H1 (cell line): Measurements from ENCODE around the gene SUSD1. TPM values are rescaled to one million over a fixed set of nuclear protein-coding genes. Genes with fewer than 3 reads are reported as not detected.

Experiments
- CTCF ChIA-PET: fragments of 300-600 bp; sonication (Branson Sonifier 250); formaldehyde crosslinking; loops from one replicate; lab custom pipeline; 2021; ENCODE audit not compliant: partially characterized antibody; lab: Charles Lee
- POLR2A ChIA-PET: fragments of 300-600 bp; sonication (Branson Sonifier 250); formaldehyde crosslinking; loops from one replicate; lab custom pipeline; 2021; ENCODE audit warnings: inconsistent platforms; ENCODE audit not compliant: partially characterized antibody; lab: Charles Lee
- DNase-seq, 2 experiments: peaks; one replicate each; pipeline versions ENCODE4 v3.0.0 to v3.0.0-alpha.2; 2010 to 2022; ENCODE audit warnings: low spot score in 2 of 2, low read depth in 1 of 2, mixed read lengths in 1 of 2
- FAIRE-seq: peaks from 2 replicates; lab custom pipeline; 2011; peaks lifted over from hg19 to GRCh38; lab: Jason Lieb, UNC
- H2AFZ ChIP-seq: 2 replicates; pipeline ENCODE4 v1.8.1; 2012; ENCODE audit warnings: low read length, inconsistent platforms
- H2AK5ac ChIP-seq: 2 replicates; pipeline ENCODE4 v1.6.1; 2013; ENCODE audit warnings: low read depth, low read length
- H2BK120ac ChIP-seq: replicated peaks from 2 replicates; pipeline ENCODE3; 2013; ENCODE audit warnings: low read depth, low read length, inconsistent platforms
- H2BK12ac ChIP-seq: 2 replicates; pipeline ENCODE4 v1.6.1; 2013; ENCODE audit warnings: low read depth, low read length
- H2BK15ac ChIP-seq: 2 replicates; pipeline ENCODE4 v1.6.1; 2013; ENCODE audit warnings: low read length
- H2BK20ac ChIP-seq: 2 replicates; pipeline ENCODE4 v1.6.1; 2013; ENCODE audit warnings: low read length
- H2BK5ac ChIP-seq: 2 replicates; pipeline ENCODE4 v1.6.1; 2013; ENCODE audit warnings: low read depth, low read length
- H3K14ac ChIP-seq: 2 replicates; pipeline ENCODE4 v1.6.1; 2013; ENCODE audit warnings: inconsistent platforms; ENCODE audit not compliant: insufficient read length
- H3K18ac ChIP-seq: 2 replicates; pipeline ENCODE4 v1.6.1; 2013; ENCODE audit warnings: low read length; ENCODE audit errors: extremely low read depth
- H3K23ac ChIP-seq: 2 replicates; pipeline ENCODE4 v1.6.1; 2013; ENCODE audit warnings: inconsistent platforms; ENCODE audit not compliant: insufficient read length
- H3K23me2 ChIP-seq: 2 replicates; pipeline ENCODE4 v1.6.1; 2013; ENCODE audit warnings: low read depth, low read length
- H3K27ac ChIP-seq: 2 replicates; pipeline ENCODE4 v1.6.1; 2011; ENCODE audit warnings: low read depth, low read length, inconsistent platforms
- H3K27me3 ChIP-seq, 4 experiments: replicated peaks in 1 of 4; 1 replicate in 1 of 4; 2 replicates in 3 of 4; pipeline versions ENCODE4 v1.6.1 to v1.8.1; 2011 to 2013; ENCODE audit warnings: low read length in 3 of 4, mild to moderate bottlenecking in 3 of 4, inconsistent platforms in 2 of 4, mixed read lengths in 2 of 4, moderate library complexity in 1 of 4; ENCODE audit not compliant: control insufficient read depth in 3 of 4, insufficient read depth in 3 of 4; ENCODE audit errors: extremely low read depth in 1 of 4
- H3K36me3 ChIP-seq, 4 experiments: 2 replicates each; pipeline versions ENCODE4 v1.6.1 to v1.8.1; 2011 to 2013; ENCODE audit warnings: mild to moderate bottlenecking in 4 of 4, low read length in 3 of 4, moderate library complexity in 2 of 4, control low read depth in 1 of 4, inconsistent platforms in 1 of 4; ENCODE audit not compliant: insufficient read depth in 4 of 4, control insufficient read depth in 2 of 4
- H3K4ac ChIP-seq: replicated peaks from 2 replicates; pipeline ENCODE3; 2013; ENCODE audit warnings: low read length, low read depth, mixed read lengths, inconsistent platforms; ENCODE audit not compliant: insufficient read length
- H3K4me1 ChIP-seq, 4 experiments: replicated peaks in 1 of 4; 1 replicate in 1 of 4; 2 replicates in 3 of 4; pipeline versions ENCODE4 v1.6.1 to v1.8.1; 2011 to 2013; ENCODE audit warnings: low read length in 3 of 4, inconsistent platforms in 2 of 4, mixed read lengths in 1 of 4; ENCODE audit not compliant: insufficient read depth in 4 of 4, control insufficient read depth in 3 of 4
- H3K4me2 ChIP-seq, 2 experiments: 2 replicates each; pipeline versions ENCODE4 v1.6.1 to v1.8.1; 2011 to 2013; ENCODE audit warnings: low read depth in 2 of 2, low read length in 2 of 2, control low read depth in 1 of 2, inconsistent platforms in 1 of 2, mild to moderate bottlenecking in 1 of 2; ENCODE audit not compliant: insufficient read depth in 1 of 2
- H3K4me3 ChIP-seq, 4 experiments: fragments of 200-600, 300-600 bp in 1 of 4; sonication (generic), shearing (Covaris generic), sonication (Bioruptor Twin) in 1 of 4; 2 replicates each; pipeline versions ENCODE4 v1.5.1 to v1.8.1; 2011 to 2016; ENCODE audit warnings: low read length in 4 of 4, low read depth in 3 of 4, control low read depth in 2 of 4, inconsistent platforms in 2 of 4, mild to moderate bottlenecking in 2 of 4, mixed read lengths in 1 of 4, moderate library complexity in 1 of 4; ENCODE audit not compliant: insufficient read depth in 2 of 4; ENCODE audit errors: extremely low read depth in 1 of 4
- H3K56ac ChIP-seq: replicated peaks from 2 replicates; pipeline ENCODE3; 2013; ENCODE audit warnings: low read depth, mild to moderate bottlenecking, mixed read lengths, low read length, inconsistent platforms; ENCODE audit not compliant: insufficient read length
- H3K79me1 ChIP-seq: 2 replicates; pipeline ENCODE4 v1.6.1; 2013; ENCODE audit warnings: low read depth, low read length, control low read depth
- H3K79me2 ChIP-seq, 2 experiments: 2 replicates each; pipeline versions ENCODE4 v1.6.1 to v1.8.1; 2012 to 2013; ENCODE audit warnings: low read length in 2 of 2, mild to moderate bottlenecking in 2 of 2, inconsistent platforms in 1 of 2; ENCODE audit not compliant: insufficient read depth in 2 of 2, control insufficient read depth in 1 of 2
- H3K9ac ChIP-seq, 4 experiments: replicated peaks in 1 of 4; 1 replicate in 1 of 4; 2 replicates in 3 of 4; pipeline versions ENCODE4 v1.6.1 to v1.8.1; 2011 to 2013; ENCODE audit warnings: low read depth in 3 of 4, low read length in 3 of 4, control low read depth in 2 of 4, mild to moderate bottlenecking in 2 of 4, moderate library complexity in 2 of 4, inconsistent platforms in 1 of 4; ENCODE audit errors: extremely low read depth in 1 of 4
- H3K9me3 ChIP-seq, 2 experiments: 2 replicates each; pipeline versions ENCODE4 v1.6.1 to v1.8.1; 2012 to 2013; ENCODE audit warnings: mild to moderate bottlenecking in 2 of 2, moderate library complexity in 2 of 2, control low read depth in 1 of 2, inconsistent platforms in 1 of 2, low read depth in 1 of 2, low read length in 1 of 2, mixed read lengths in 1 of 2; ENCODE audit not compliant: insufficient read depth in 2 of 2
- H4K20me1 ChIP-seq, 2 experiments: replicated peaks in 1 of 2; 2 replicates each; pipeline versions ENCODE3 to v1.8.1; 2011 to 2013; ENCODE audit warnings: inconsistent platforms in 2 of 2, low read length in 2 of 2, mild to moderate bottlenecking in 1 of 2; ENCODE audit not compliant: insufficient read depth in 2 of 2, control insufficient read depth in 1 of 2
- H4K5ac ChIP-seq: 2 replicates; pipeline ENCODE4 v1.6.1; 2013; ENCODE audit warnings: low read length, low read depth, mixed read lengths, inconsistent platforms; ENCODE audit not compliant: insufficient read length
- H4K8ac ChIP-seq: 2 replicates; pipeline ENCODE4 v1.8.0; 2013; ENCODE audit warnings: mild to moderate bottlenecking, moderate library complexity, low read length, inconsistent platforms; ENCODE audit not compliant: insufficient read depth; ENCODE audit errors: extremely low read depth
- H4K91ac ChIP-seq: replicated peaks from 2 replicates; pipeline ENCODE3; 2013; ENCODE audit warnings: low read length, mixed read lengths, inconsistent platforms; ENCODE audit not compliant: insufficient read length
- BCL11A ChIP-seq, 2 experiments: IDR thresholded peaks; one replicate each; pipeline ENCODE4 v1.6.1; 2011; ENCODE audit warnings: low read depth in 2 of 2, low read length in 2 of 2, mild to moderate bottlenecking in 2 of 2
- BRCA1 ChIP-seq: IDR thresholded peaks from 2 replicates; pipeline ENCODE4 v1.6.1; 2012; ENCODE audit warnings: low read depth, low read length, improper control_type of control experiment
- CTBP2 ChIP-seq: IDR thresholded peaks from 2 replicates; pipeline ENCODE4 v1.7.0; 2011; ENCODE audit warnings: borderline replicate concordance, mild to moderate bottlenecking, moderate library complexity, mixed read lengths, low read length; ENCODE audit not compliant: insufficient read depth, insufficient read length
- GABPA ChIP-seq: IDR thresholded peaks from 2 replicates; pipeline ENCODE4 v1.6.1; 2011; ENCODE audit warnings: mild to moderate bottlenecking, low read length, moderate library complexity, borderline replicate concordance; ENCODE audit not compliant: insufficient read depth
- HDAC6 ChIP-seq: IDR thresholded peaks from one replicate; pipeline ENCODE4 v1.7.1; 2012; ENCODE audit warnings: low read depth, mild to moderate bottlenecking, inconsistent platforms, low read length, moderate library complexity
- KDM1A ChIP-seq: fragments of 200-600, 300-600 bp; sonication (generic); IDR thresholded peaks from 2 replicates; pipeline ENCODE4 v1.7.1; 2016; ENCODE audit warnings: mild to moderate bottlenecking, low read length, borderline replicate concordance
- PHF8 ChIP-seq: fragments of 200-600 bp; sonication (generic); conservative IDR thresholded peaks from 2 replicates; pipeline ENCODE4 v1.7.1; 2012; ENCODE audit warnings: low read depth, mild to moderate bottlenecking, inconsistent platforms, low read length, moderate library complexity
- RBBP5 ChIP-seq: IDR thresholded peaks from 2 replicates; pipeline ENCODE4 v1.7.1; 2012; ENCODE audit warnings: low read depth, mild to moderate bottlenecking, inconsistent platforms, low read length, moderate library complexity, borderline replicate concordance
- SIN3A ChIP-seq, 2 experiments: IDR thresholded peaks in 1 of 2; conservative IDR thresholded peaks in 1 of 2; 2 replicates each; pipeline ENCODE4 v1.6.1; 2011 to 2012; ENCODE audit warnings: low read length in 2 of 2, improper control_type of control experiment in 1 of 2, low read depth in 1 of 2, mild to moderate bottlenecking in 1 of 2
- SIX5 ChIP-seq: IDR thresholded peaks from 2 replicates; pipeline ENCODE4 v1.6.1; 2011; ENCODE audit warnings: mild to moderate bottlenecking, low read depth, low read length
- SP2 ChIP-seq: IDR thresholded peaks from 2 replicates; pipeline ENCODE4 v1.6.1; 2012; ENCODE audit warnings: mild to moderate bottlenecking, low read length, inconsistent platforms
- SRF ChIP-seq: IDR thresholded peaks from 2 replicates; pipeline ENCODE4 v1.6.1; 2011; ENCODE audit warnings: mild to moderate bottlenecking, low read depth, low read length, moderate library complexity
- TBP ChIP-seq: IDR thresholded peaks from 2 replicates; pipeline ENCODE4 v1.6.1; 2011; ENCODE audit warnings: low read depth, low read length, improper control_type of control experiment
- TCF12 ChIP-seq: IDR thresholded peaks from 2 replicates; pipeline ENCODE4 v1.6.1; 2011; ENCODE audit warnings: low read depth, mild to moderate bottlenecking, low read length
- ZNF274 ChIP-seq: IDR thresholded peaks from 2 replicates; pipeline ENCODE4 v1.7.0; 2012; ENCODE audit warnings: low read length, borderline replicate concordance; ENCODE audit errors: extremely low read depth
- WGBS, 2 experiments: shearing (Covaris generic) in 1 of 2; methylation state at CpG; one replicate each; pipeline versions ENCODE4 v1.1.6 to v1.1.7; 2013 to 2015; ENCODE audit warnings: low lambda C conversion rate in 2 of 2, mixed read lengths in 2 of 2, inconsistent platforms in 1 of 2, low coverage in 1 of 2, missing lambda C conversion rate in 1 of 2; ENCODE audit not compliant: insufficient replicate concordance in 2 of 2, insufficient coverage in 1 of 2, insufficient read length in 1 of 2; ENCODE audit errors: extremely low coverage in 1 of 2, missing lambda C conversion rate in 1 of 2; 5-methylcytosine and 5-hydroxymethylcytosine counted together
- polyA plus RNA-seq, 7 experiments: library from polyadenylated mRNA; depleted of rRNA in 3 of 7; stranded (reverse) in 5 of 7; unstranded in 2 of 7; fragments of >200 nt in 5 of 7; fragments of 200-250 nt in 2 of 7; gene quantifications; 1 replicate in 5 of 7; 2 replicates in 1 of 7; 4 replicates in 1 of 7; pipeline versions ENCODE4 v1.2.1 to v1.2.3, GENCODE V29; 2011 to 2013; ENCODE audit warnings: missing spikeins in 2 of 7, mixed read lengths in 2 of 7
- total RNA-seq: library from RNA; stranded (reverse); fragmentation: NEBNext Ultra II Directional; extraction: Animal tissue kit (Norgen Biotek cat#: 25700); gene quantifications from 2 replicates; pipeline ENCODE4 v1.2.1, GENCODE V29; 2021

SUSD1 gene
- total and polyA plus RNA-seq, 2 of the 8 experiments (the other 6 are each of a cell fraction or from before 2014, with no cell fraction given): 2.8 to 7.2 TPM

DNA sequence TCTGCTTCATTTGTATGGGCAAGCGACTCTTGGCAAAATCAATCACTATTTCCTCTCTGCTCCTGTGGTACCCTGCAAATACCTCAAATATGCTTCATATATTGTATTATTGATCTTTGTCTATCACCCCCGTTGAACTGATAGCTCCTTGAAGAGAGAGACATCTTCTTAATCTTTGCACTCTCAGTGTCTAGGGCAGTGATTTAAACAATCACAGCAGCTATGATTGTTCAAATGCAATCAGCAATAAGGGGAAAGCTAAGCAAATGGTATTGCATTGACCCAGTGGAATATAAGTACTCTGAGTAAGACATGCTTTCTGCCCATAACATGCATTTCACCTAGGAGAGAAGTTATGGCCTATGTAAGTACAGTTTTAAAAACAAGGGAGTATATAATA, 90.2 kb downstream of the SUSD1 start:
- Histone ChIP-seq H3K18ac (no peak overlapping the region), H2BK120ac (no peak overlapping the region), H2AFZ (no peak overlapping the region), H3K4ac (no peak overlapping the region), H3K79me2 (no peaks in the 10 kb centered on the region), H3K56ac (no peak overlapping the region), H3K27ac (no peak overlapping the region), H3K9ac (no peak overlapping the region), H3K9me3 (peaks cover 0 to 3% of the 10 kb centered on the region in 2 experiments; a peak in 1 of 4 replicates), H4K20me1 (no peaks in the 10 kb centered on the region), H3K4me1 (no peaks in the 10 kb centered on the region), H2BK12ac (no peak overlapping the region), H2BK15ac (no peak overlapping the region), H3K36me3 (no peaks in the 10 kb centered on the region), H2BK5ac (no peak overlapping the region), H3K4me2 (no peak overlapping the region), H4K91ac (no peak overlapping the region), H2AK5ac (no peak overlapping the region), H4K8ac (no peak overlapping the region), H4K5ac (no peak overlapping the region), H3K27me3 (no peaks in the 10 kb centered on the region), H3K14ac (no peak overlapping the region), H3K4me3 (no peak overlapping the region), H3K79me1 (no peaks in the 10 kb centered on the region), H3K23me2 (no peaks in the 10 kb centered on the region), H3K23ac (no peak overlapping the region), H2BK20ac (no peak overlapping the region)
- POLR2A ChIA-PET: no interaction called here
- CTCF ChIA-PET: interaction anchor here (0.5 to 3.9 kb wide), 12 partner anchors 10 to 634 kb away, joined by 3 to 30 read pairs (median 3); no protein-coding TSS in a partner anchor
- FAIRE-seq: no peak
- 87% methylated on average over 2 of the region's 2 CpGs; no CpG with 5 or more reads in 1 of the 2 experiments for WGBS, 2 experiments
- DNase-seq: no peak
- TF ChIP-seq RBBP5: no peak
- no peak for TF ChIP-seq BCL11A (IDR thresholded peaks at IDR 0.05; ENCODE audit: low read depth in 2 of 2, low read length in 2 of 2)
- no peak for TF ChIP-seq CTBP2
- no peak for TF ChIP-seq SP2
- TF ChIP-seq ZNF274: no peak
- TF ChIP-seq GABPA: no peak
- no peak for TF ChIP-seq HDAC6
- no peak for TF ChIP-seq SRF
- no peak for TF ChIP-seq BRCA1
- no peak for TF ChIP-seq KDM1A
- no peak for TF ChIP-seq PHF8
- no peak for TF ChIP-seq TBP
- no peak for TF ChIP-seq SIX5
- no peak for TF ChIP-seq SIN3A (conservative IDR thresholded peaks at IDR 0.05 in 1 of 2, IDR thresholded peaks at IDR 0.05 in 1 of 2; ENCODE audit: low read depth in 1 of 2, low read length in 2 of 2)
- no peak for TF ChIP-seq TCF12
